UCSD-AML1 (cell line): ENCODE measurements around the gene PTMA.

Experiments used
- DNase-seq: peaks from one replicate; lab custom pipeline; 2025; ENCODE audit not compliant: unreplicated experiment; lab: John Stamatoyannopoulos, UW

The PTMA gene

DNA sequence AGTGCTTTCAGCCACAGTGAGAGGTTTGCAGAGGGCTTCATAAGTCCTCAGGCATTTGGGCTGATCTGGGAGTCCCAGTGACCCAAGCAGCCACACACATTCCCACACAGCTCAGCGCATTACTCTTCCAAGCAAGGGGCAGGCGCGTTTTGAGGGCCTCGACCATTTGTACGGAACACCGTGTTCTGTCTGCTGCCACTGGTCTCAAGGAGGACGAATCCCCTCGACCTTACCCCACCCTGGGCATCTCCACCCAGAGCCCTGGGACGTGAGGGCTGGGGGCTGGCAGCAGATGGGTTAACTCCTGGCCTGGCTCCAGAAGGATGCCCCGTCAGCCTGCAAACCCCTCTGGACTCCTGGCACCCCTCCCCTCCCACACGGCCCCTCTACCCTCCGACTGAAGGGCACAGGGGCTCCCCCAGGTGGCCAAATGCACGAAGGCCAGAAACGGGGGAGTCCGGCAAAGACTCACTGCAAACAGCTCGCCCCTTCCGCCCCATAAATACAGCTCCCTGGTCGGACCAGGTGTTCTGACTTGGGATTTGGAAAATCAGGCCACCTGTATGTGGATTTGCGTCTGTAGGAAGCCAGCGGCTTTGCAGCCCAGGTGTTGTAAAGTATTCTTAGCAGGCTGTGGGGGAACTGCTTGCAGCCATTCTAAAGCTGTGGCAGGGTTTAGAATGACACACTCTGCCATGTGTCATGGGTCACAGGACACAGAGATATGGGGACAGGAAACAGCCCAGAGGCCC is 33.6 kb upstream of the PTMA start:
- peak; percentile 84 for DNase-seq

DNA sequence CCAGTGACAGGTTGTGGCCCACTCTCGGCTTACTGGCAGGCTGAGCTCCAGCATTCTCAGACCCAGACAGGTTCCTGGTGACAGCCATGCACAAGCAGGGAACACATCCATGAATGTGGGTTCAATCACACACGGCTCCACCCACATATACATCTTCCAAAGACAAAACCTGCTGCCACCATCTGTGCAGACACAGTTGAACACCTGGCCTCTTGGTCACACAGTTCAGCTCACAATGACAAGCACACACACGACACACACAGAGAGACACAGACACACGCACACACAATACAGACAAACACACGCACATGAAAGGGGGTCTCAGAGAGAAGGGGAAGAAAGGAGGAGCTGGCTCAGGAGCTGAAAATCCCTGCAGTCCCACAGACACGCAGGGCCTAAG is 32.1 kb upstream of the PTMA start:
- DNase-seq: no peak

DNA sequence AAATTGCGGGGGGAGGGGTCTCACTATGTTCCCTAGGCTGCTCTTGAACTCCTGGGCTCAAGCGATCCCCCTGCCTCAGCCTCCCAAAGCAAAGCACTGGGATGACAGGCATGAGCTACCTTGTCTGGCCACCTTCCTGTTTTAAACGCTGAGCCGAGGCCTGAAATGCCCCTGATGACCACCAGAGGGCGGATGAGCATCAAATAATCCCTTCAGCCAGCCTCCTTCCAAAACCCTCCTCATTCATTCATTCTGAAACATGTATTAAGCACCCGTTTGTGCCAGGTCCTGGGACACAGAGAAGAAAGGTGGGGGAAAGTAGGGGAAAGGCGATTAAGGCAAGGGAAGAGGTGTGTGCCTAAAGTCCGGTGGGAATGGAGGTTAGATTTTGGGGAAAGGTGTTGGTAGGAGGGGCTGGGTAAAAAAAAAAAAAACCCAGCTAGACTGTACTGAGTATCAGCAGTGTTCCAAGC is 30.7 kb upstream of the PTMA start:
- peak; percentile 81 for DNase-seq

DNA sequence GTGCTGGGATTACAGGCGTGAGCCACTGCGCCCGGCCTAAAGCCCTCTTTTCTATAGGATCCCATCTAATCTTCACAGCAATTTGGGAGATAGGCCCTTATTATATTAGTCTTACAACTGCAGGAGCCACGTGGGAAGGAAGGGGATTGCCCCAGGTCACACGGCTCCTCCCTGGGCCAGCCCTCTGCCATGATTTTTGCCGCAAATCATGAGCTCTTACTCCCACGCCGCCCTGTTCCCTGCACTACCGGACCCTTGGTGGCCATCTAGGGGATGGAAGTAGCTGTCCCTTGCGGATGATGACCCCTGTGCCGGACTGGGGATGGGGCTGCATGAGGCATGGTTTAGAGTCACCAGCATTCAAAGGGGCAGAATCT is 28.4 kb upstream of the PTMA start:
- DNase-seq: no peak

DNA sequence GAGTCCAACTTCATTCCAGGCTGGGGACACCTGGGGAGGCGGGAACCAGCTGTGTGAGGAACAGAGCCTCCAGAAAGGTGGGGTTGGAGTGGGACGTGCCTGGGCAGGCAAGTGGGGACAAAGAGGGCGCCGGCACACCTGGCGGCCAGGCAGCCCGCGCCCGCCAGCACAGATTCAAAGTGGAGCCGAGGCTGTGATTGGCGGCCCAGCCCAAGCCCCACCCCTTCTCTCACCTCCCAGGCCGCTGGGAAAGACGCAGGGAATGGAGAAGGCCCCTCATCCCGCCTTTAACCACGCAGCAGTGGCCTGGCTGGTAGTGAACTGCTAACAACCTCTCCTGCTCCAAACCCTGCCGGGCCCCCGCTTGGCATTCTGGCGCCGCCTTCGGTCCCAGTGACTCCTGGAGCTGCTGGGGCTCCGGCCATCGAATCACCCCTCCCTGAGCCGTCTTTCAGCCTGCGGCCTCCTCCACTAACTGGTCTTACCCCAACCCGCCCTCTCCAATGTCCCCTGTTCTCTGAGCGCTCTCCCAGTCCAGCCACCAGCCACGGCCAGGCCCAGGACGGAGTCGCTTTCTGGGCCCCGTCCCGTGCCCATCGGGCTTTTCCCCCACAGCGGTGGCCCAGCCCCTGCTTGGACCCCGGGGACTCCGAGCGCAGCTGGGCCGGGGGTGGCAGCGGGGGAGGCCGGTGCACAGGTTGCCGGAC is 27.9 kb upstream of the PTMA start:
- DNase-seq: no peak

DNA sequence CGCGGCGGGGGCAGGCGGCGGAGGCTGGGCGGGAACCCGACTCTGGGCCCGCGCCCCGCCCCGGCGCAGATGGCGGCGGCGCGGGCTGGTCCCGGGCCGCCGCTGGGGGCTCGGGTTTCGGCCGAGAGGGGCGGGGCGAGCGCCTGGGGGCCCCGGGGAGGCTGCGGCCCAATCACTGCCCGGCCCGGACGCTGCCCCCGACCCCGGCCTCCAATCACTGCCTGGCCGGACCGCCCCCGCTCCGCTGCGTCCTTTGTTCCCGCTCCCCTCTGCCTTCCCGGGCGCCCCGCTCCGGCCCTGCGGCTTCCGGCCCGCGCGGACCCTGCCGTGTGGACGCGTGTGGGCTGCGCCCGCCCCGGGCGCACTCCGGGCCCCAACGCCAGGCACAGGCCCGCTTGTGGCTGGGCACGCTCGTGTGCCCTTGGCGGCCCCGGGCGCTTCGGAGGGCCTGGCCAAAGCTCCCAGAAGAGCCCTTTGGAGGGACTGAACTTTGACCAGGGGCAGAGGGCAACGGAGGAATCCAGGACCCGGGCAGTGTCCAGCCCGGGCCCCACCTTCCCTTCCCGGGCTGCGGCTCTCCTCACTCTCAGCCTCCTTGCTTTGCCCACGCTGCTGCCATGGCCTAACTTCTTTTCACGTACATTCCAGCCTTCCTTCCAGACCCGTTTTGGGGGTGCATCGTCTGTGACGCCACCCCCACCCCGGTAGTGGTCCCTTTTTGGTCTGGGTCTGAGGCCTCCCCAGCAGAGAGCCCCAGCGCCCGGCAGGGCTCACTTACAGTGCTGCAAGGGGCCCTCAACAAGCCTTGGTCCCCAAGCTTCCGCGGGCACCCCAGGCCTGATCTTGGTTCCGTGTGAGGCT is 27.1 kb upstream of the PTMA start:
- no peak for DNase-seq

DNA sequence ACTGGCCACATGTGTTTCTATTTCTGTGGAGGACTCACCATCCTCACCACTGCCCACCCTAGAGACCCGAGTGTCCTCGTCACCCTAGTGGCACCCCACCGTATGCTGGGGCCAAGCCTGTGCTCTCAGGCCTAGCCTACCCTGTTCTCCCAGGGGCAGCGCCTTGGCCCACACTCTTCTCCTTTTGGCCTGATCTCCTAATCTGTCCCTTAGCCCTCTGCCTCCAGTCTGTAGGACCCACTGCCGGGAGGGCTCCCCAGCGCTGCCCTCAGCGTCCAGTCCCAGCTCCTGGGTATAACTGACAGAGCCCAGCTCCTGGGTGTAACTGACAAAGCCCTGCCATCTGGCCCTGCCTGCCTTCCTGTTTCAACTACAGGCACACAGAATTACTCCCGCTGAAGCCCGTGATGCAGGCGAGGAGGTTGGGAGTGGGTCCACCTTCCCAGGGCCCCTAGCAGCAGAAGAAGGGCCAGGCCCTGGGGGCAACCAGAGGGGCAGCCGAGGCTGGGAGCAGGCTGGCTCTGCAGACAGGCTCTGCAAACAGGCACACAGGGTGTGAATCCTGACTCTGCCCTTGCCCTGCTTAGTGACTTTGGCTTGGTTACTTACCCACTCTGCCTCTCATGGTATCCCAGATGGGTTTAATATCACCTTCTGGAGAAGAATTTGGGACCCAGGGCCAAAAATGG is 25.6 kb upstream of the PTMA start:
- no peak for DNase-seq

DNA sequence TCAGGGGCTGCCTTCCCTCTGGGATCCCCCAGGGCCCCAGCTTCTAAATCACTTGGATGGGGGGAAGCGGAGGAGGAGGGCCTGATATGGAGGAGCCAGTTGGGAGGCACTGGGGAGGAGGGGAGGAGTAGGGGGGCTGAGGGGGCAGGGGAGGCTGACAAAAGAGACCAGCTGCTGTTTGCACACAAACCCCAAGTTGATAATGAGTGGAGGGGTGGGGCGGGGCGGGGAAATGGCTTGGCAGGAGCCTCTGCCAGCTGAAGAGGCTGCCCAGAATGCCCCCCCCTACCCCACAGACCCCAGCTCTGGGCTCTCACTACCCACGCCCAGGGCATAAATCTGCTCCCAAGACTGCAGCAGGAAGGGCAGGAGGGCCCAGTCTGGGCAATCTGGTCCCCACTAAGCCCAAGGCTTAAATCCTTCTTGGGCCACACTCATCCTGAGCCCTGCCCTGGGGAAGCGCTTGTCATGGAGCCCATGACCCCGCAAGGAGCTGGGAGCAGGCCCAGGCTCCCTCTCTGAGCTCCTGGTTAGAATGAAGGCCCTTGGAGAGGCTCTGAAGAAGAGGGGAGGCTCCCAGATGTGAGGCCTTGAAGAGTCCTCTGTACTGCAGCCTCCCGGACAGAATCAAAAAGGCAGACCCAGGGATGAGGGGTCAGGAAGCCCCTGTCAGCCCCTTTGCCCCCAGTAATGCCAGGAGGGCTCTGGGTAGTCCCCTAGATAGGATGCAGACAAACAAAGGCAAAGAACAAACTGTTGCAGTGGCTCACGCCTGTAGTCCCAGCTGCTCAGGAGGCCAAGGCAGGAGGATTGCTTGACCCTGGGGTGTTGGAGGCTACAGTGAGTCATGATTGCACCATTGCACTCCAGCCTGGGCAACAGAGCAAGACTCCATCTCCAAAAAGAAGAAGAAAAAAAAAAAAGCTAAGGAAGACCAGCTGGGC is 24.8 kb upstream of the PTMA start:
- no peak for DNase-seq

DNA sequence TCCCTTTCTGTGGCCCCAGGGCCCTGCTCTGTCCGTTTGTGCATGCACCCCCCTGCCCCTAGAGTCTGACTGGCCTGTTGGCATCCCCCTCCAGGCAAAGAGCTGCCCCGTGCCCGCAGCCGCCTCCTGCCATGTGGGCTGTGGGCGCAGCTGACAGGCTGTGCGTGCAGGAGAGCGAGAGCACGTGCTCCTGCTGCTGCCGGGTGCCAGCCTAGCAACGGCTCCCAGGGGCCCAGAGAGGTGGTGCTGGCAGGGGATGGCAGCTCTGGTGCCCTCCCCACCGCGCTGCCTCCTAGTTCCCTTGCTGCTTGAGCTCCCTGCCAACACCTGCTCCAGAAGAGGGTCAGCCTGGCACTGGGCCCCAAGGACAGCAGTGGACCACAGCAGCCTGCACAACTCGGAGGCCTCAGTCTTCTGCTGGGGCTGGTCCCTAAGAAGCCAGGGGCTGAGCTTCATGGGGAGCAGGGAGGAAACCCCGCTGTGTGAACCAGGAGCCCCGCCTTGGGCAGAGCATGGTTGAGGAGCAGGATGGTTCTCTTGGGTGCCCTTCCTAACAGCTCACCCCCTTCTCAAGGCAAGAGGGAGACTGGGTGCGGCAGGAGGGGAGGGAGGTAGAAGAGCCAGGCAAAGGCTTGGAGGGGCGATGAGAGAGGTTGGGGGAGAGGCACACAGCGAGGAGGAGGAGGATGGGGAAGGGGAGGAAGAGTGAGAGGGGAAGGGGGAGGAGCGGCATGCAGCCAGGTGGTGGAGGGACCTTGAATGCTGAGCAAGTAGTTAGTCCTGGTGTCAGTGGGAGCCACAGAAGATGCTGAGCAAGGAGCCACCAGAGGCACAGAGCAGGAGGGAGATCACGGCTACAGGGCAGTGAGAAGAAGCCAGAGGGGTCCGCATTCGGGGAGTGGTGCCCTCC is 23.8 kb upstream of the PTMA start:
- DNase-seq: no peak

DNA sequence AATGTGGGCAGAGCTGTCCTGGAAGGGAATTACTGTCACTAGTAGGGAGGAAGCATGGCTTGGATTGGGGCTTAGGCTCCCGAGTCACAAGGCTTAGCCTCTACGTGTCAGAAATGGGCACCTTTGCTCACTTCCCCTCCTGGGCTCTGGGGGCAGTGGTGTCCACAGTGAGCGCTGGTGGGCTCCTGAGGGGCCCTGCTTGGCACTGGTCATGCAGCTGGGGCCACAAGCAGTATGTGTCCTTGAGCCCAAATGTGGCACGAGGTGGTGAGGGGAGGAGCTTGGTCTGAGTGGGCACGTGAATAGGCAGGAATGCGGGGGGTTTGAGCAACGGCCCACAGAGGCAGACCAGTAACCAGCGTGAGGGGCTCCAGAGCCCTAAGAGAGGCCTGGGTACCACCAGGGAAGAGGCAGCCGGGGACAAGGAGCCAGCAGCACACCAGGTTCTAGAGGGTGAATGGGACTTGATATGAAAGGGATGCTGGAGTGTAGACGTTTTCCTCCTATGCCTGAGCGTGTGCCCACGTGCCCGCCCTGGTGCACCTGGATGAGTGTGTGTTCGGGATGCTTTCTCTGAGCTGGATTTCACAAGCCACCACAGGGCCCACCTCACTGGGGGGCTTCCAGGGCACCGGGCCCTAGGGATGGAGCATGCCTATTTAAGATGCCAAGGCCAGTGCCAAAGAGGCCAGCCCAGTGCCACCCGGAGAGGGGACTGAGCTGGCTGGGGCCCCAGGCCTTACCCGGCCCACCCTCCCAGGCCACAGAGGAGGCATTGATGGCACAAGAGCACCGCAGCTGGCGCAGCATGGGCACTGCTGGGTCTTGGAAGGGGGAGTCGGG is 22.8 kb upstream of the PTMA start:
- no peak for DNase-seq

DNA sequence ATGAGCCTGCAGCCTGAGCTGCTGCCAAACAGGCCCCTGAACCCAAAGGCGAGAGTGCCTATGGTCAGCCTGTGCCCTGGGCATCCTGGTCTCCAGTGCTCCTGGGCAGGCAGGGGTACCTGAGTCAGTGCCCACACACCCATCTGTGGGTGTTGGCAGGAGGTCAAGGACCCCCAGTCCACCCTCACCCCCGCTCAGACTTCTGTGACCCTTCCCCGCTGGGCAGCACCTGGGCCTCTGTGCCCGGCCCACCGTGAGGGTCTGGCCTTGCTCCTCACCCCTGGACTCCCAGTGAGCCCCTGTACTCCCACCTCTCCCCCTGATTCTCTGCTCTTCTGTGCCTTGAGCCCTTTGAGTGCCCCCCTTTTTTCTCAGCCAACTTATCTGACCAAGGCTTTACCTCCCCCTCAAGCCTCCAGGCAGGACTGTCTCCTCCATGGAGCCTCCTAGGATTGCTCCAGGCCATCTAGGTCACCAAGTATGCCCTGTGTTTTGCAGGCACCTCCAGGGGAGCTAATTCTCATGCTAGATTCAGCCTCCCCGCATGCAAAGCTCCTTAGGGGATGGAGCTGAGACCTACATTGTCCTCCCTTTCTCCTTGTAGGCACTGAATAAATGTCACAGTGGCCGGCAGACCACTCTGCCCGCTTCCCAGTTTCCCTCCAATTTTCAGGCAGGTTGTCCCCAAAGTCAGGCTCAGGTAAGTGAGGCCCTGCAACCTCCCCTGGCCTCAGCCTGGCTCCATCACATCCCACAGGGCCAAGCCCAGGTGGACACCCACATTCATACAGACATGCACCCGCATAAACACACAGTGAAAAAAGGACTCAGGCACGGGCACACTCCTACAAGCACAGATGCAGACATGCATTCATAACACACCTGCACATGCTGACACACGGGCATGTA is 21.9 kb upstream of the PTMA start:
- no peak for DNase-seq

DNA sequence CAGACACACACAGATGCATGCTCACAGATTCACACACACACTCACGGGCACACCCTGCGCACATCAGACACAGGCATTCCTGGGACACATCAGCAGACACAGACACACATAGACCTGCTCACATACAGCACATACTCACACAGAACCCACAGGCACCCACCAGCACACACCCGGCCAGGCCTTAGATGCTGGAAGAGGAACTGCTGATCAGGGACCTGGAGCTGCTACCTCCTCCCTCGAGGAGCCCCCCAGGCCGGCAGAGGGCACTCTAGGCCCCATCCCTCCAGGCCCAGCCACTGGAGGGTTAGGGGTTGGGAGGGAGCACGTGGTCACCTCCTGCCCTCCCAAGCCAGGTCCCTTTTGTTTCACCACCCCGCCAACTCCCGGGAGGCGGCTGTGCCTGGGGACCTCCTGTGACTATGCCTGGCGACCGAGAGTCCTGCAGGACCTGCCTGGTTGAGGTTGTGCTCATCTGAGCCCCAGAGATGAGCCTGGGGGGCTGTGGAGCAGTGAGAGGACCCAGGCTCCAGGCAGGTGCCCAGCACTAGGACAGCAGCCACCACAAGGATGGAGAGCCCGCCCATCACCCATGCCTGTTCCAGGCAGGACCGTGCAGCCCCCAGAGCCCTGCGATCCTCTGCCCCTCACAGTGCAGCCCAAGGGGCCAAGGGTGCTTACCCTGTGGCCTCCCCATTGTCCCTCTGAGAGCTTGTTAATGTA is 21.0 kb upstream of the PTMA start:
- peak; percentile 88 for DNase-seq

DNA sequence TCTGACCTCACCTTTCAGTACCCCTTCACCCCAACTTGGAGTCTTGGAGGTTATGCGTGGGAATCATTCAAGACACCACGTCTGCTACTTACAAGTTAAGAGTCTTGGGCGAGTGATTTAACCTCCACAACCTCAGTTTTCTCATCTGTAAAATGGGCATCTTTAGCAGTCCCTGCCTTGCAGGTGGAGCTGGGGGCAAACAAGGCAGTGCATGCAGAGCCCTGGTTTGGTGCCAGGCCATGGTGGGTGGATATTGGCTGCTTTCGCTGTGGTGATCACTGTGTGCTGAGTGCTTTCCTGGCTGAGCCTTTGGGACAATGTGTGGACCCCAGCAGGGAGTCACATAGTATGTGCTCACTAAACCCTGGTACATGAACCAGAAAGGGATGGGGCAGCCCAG is 20.4 kb upstream of the PTMA start:
- DNase-seq: no peak

DNA sequence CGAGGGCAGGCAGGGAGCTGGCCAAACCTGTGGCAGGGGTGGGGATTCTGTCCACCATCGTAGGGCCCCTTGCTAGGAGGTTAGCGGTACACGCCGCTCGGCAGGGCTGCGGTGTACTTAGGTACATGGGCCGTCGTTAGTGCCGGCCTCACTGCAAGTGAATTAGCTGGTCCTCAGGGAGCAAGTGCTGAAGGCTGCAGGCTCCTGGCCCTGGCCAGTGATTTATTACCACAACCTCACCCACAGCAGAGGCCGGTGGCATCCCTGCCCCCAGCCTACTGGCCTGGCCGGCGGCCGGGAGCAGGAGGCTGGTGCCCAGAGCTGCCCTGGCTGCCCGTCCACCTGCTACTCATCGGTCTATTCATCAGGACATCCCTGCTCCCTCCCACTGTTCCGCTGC is 19.6 kb upstream of the PTMA start:
- no peak for DNase-seq

DNA sequence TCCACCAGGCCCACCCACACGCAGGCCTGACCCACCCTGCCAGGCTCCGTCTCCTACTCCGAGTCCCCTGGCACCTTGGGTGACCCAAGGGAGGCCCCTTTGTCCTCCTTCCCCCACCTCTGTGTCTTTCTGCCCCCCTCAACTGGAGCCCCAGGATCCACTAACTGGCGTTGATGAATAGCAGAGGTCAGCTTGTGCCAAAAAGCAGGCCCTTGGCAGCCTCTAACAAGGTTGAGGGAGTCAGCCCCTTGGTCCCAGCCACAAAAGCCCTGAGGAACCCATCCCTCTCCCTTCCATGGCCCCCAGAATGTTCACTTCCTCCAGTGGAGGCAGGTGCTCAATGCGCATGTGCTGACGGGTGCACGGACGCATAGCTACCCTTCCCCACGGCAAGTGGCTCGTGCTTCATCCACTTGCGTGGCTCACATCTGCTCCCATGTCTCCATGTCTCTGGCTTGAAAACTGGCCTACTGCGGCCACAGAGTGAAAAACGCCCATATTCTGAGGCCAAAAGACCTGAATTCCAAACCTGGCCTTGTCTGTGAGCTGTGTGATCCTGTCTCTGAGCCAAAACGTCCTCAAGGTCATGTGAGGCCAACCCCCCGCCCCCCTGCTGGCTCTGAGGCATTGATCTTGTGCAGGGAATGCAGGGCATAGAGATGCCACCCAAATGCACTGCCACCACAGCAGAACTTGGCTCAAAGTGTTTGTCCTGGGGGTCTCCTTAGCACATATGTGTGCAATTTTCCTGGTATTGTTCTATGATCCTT is 19.0 kb upstream of the PTMA start:
- DNase-seq: no peak
